Sigmoid colon (tissue), 7 donors: Measurements from ENCODE around the gene TP53I3. TPM values are rescaled to one million over a fixed set of nuclear protein-coding genes. Genes with fewer than 3 reads are reported as not detected.

Experiments used
- DNase-seq: peaks from one replicate; pipeline ENCODE4 v3.0.0-alpha.2; 2019
- H3K27ac ChIP-seq, 4 donors: fragments of 200-600 bp; sonication (generic); one replicate each; pipeline ENCODE4 v1.5.1; 2016 to 2019; ENCODE audit warnings: mild to moderate bottlenecking in 1 of 4
- H3K27me3 ChIP-seq, 3 donors: fragments of 200-600 bp; sonication (generic); one replicate each; pipeline ENCODE4 v1.5.1; 2019; ENCODE audit warnings: mild to moderate bottlenecking in 1 of 3
- H3K36me3 ChIP-seq, 4 donors: fragments of 200-600 bp; sonication (generic); one replicate each; pipeline ENCODE4 v1.5.1; 2016 to 2019
- H3K4me1 ChIP-seq, 4 donors: fragments of 200-600 bp; sonication (generic); one replicate each; pipeline ENCODE4 v1.5.1; 2017 to 2019
- H3K4me3 ChIP-seq, 4 donors: fragments of 200-600 bp; sonication (generic); one replicate each; pipeline ENCODE4 v1.5.1; 2017 to 2019; ENCODE audit warnings: mild to moderate bottlenecking in 2 of 4, moderate library complexity in 1 of 4
- H3K9me3 ChIP-seq, 4 donors: fragments of 200-600 bp in 3 of 4; sonication (generic) in 3 of 4; one replicate each; pipeline versions ENCODE4 v1.5.1 to v1.6.1; 2013 to 2019
- CTCF ChIP-seq, 4 experiments: fragments of 450-650 bp in 3 of 4; fragments of 200-600 bp in 1 of 4; IDR thresholded peaks; one replicate each; pipeline ENCODE4 v1.5.1; 2016 to 2019; ENCODE audit warnings: antibody characterized with exemption in 4 of 4, mild to moderate bottlenecking in 3 of 4, moderate library complexity in 2 of 4
- EP300 ChIP-seq, 4 donors: sonication (generic); formaldehyde crosslinking; IDR thresholded peaks; one replicate each; pipeline ENCODE4 v1.6.1; 2017; ENCODE audit warnings: antibody characterized with exemption in 4 of 4
- POLR2A ChIP-seq, 2 donors: fragments of 450-650 bp; IDR thresholded peaks; one replicate each; pipeline ENCODE4 v1.6.1; 2016; ENCODE audit warnings: antibody characterized with exemption in 2 of 2, mild to moderate bottlenecking in 2 of 2, moderate library complexity in 2 of 2
- POLR2AphosphoS5 ChIP-seq, 4 donors: sonication (generic); formaldehyde crosslinking; IDR thresholded peaks; one replicate each; pipeline ENCODE4 v1.6.1; 2017; ENCODE audit warnings: antibody characterized with exemption in 4 of 4
- WGBS, 2 donors: extraction: QIAGEN DNeasy Blood & Tissue Kit; methylation state at CpG; one replicate each; pipeline ENCODE4 v1.1.7; 2013; 5-methylcytosine and 5-hydroxymethylcytosine counted together
- intact Hi-C: fragments of 100-400 bp; cut with DNase I; formaldehyde crosslinking; loops from one replicate; pipeline ENCODE4 v1.15.1; 2023
- polyA plus RNA-seq, 3 donors: library from polyadenylated mRNA; stranded (reverse); fragments of 200-250 nt; gene quantifications; one replicate each; pipeline ENCODE4 v1.2.3, GENCODE V29; 2013
- total RNA-seq, 4 donors: library from RNA; depleted of rRNA; stranded (reverse); fragments of >200 nt; gene quantifications; one replicate each; pipeline ENCODE4 v1.1.0, GENCODE V29; 2016
- donor health status: healthy with polysubstance abuse.
- donor health status: Bipolar disorder and iron deficiency.
- donor health status: healthy.

Gene TP53I3
- total and polyA plus RNA-seq, 7 donors: 3.6 to 144 (median 27.7) TPM

- Histone ChIP-seq H3K4me3 (peak within 1 kb of the TSS; percentile 46 to 68 (median 66)), H3K27me3 (no peaks in the 10 kb centered on the region), H3K9me3 (no peaks in the 10 kb centered on the region), H3K27ac (peak within 1 kb of the TSS; percentile 88 to 94 (median 92)), H3K4me1 (peaks cover 0 to 32% (median 15%) of the 10 kb centered on the region in 4 donors), H3K36me3 (no peaks in the 10 kb centered on the region)
- WGBS, 2 donors: 0% methylated on average over 103 of the region's 103 CpGs
- TF ChIP-seq EP300 (IDR thresholded peaks at IDR 0.05): no peak
- TF ChIP-seq POLR2AphosphoS5 (IDR thresholded peaks at IDR 0.05): peak; percentile 23 to 89 (median 72)
- no peak for TF ChIP-seq CTCF (IDR thresholded peaks at IDR 0.05)
- no peak for TF ChIP-seq POLR2A (IDR thresholded peaks at IDR 0.05)
- DNase-seq: peak; percentile 95
- intact Hi-C loops: loop anchor here (2.0 to 10.0 kb wide), 4 partner anchors 39 to 671 kb away; partner anchors contain the start of genes CENPO, PTRHD1, SF3B6 and TP53I3
Observed at GRCh38 chr2:24123195-24123921, 38.7 kb upstream of the TP53I3 start, which contains the start of the genes FAM228B and PFN4. TSS of gene FAM228B (plus strand) at chr2:24123469. CDS start at chr2:24124362, 893 bp downstream. TSS of gene PFN4 (minus strand) at chr2:24123334. CDS start at chr2:24122535, 799 bp downstream.

GRCh38 chr2:24122366-24123194, 37.9 kb upstream of the TP53I3 start:
- Histone ChIP-seq H3K4me3 (peak overlapping the region; percentile 46 to 68 (median 66)), H3K36me3 (no peaks in the 10 kb centered on the region), H3K27ac (peak overlapping the region; percentile 88 to 94 (median 92)), H3K27me3 (no peaks in the 10 kb centered on the region), H3K4me1 (peaks cover 0 to 32% (median 15%) of the 10 kb centered on the region in 4 donors), H3K9me3 (no peaks in the 10 kb centered on the region)
- TF ChIP-seq POLR2AphosphoS5 (IDR thresholded peaks at IDR 0.05) (no peak), EP300 (IDR thresholded peaks at IDR 0.05) (no peak), CTCF (IDR thresholded peaks at IDR 0.05) (no peak), POLR2A (IDR thresholded peaks at IDR 0.05) (no peak)
- intact Hi-C loops: loop anchor here (2.0 to 10.0 kb wide), 4 partner anchors 38 to 672 kb away; partner anchors contain the start of genes CENPO, PTRHD1, SF3B6 and TP53I3
- WGBS, 2 donors: 9 to 10% methylated on average over 15 of the region's 15 CpGs
- no peak for DNase-seq

- DNase-seq: no peak
- TF ChIP-seq POLR2A (IDR thresholded peaks at IDR 0.05) (no peak), EP300 (IDR thresholded peaks at IDR 0.05) (no peak), CTCF (IDR thresholded peaks at IDR 0.05) (no peak), POLR2AphosphoS5 (IDR thresholded peaks at IDR 0.05) (no peak)
- 80 to 91% methylated on average over 4 of the region's 4 CpGs for WGBS, 2 donors
- peaks cover 0 to 32% (median 15%) of the 10 kb centered on the region in 4 donors for H3K4me1 ChIP-seq
- H3K9me3 ChIP-seq: no peaks in the 10 kb centered on the region
- intact Hi-C loops: loop anchor here (10.0 kb wide), 2 partner anchors 263 to 673 kb away; partner anchors contain the start of genes CENPO and PTRHD1
- no peaks in the 10 kb centered on the region for H3K27me3 ChIP-seq
- H3K36me3 ChIP-seq: no peaks in the 10 kb centered on the region
- no peak overlapping the region for H3K4me3 ChIP-seq
- H3K27ac ChIP-seq: peak overlapping the region in 2 of 4 donors; percentile 91 to 92
Observed at GRCh38 chr2:24121469-24121868, 36.8 kb upstream of the TP53I3 start.

GRCh38 chr2:24121066-24121465, 36.4 kb upstream of the TP53I3 start:
- Histone ChIP-seq H3K27me3 (no peaks in the 10 kb centered on the region), H3K9me3 (no peaks in the 10 kb centered on the region), H3K27ac (peak overlapping the region in 1 of 4 donors; percentile 91), H3K4me3 (no peak overlapping the region), H3K36me3 (no peaks in the 10 kb centered on the region), H3K4me1 (peaks cover 0 to 32% (median 15%) of the 10 kb centered on the region in 4 donors)
- DNase-seq: no peak
- no peak for TF ChIP-seq EP300 (IDR thresholded peaks at IDR 0.05)
- TF ChIP-seq CTCF (IDR thresholded peaks at IDR 0.05): no peak
- TF ChIP-seq POLR2A (IDR thresholded peaks at IDR 0.05): no peak
- no peak for TF ChIP-seq POLR2AphosphoS5 (IDR thresholded peaks at IDR 0.05)
- 85 to 92% methylated on average over 5 of the region's 5 CpGs for WGBS, 2 donors
- intact Hi-C loops: loop anchor here (10.0 kb wide), 2 partner anchors 264 to 674 kb away; partner anchors contain the start of genes CENPO and PTRHD1
